HG03159 (cell line): Measurements from ENCODE around the gene TFEB.

Source experiments
- ATAC-seq: cut with Tn5 transposase; IDR thresholded peaks from one replicate; pipeline ENCODE4 v1.9.1; 2021; ENCODE audit warnings: mild to moderate bottlenecking, moderate library complexity; ENCODE audit not compliant: unreplicated experiment

Gene TFEB

GRCh38 chr6:41724228-41724580 lies 11.2 kb downstream of the TFEB start:
- ATAC-seq, result no peak

GRCh38 chr6:41723530-41724227 lies 11.7 kb downstream of the TFEB start:
- peak; percentile 74 for ATAC-seq

- ATAC-seq, result no peak
These were observed 12.4 kb downstream of the TFEB start for GRCh38 chr6:41722969-41723529.

- ATAC-seq, result no peak
These were observed 14.0 kb downstream of the TFEB start for GRCh38 chr6:41721414-41721813.

GRCh38 chr6:41720783-41721182 lies 14.6 kb downstream of the TFEB start:
- no peak for ATAC-seq

- ATAC-seq, result no peak
These were observed 15.2 kb downstream of the TFEB start for GRCh38 chr6:41720262-41720620.

GRCh38 chr6:41719436-41720261 lies 15.8 kb downstream of the TFEB start:
- ATAC-seq, result no peak

GRCh38 chr6:41718828-41719227 lies 16.6 kb downstream of the TFEB start:
- ATAC-seq, result no peak

- ATAC-seq, result no peak
These were observed 18.0 kb downstream of the TFEB start for GRCh38 chr6:41717392-41717736.

- ATAC-seq, result no peak
These were observed 18.7 kb downstream of the TFEB start for GRCh38 chr6:41716516-41717391.

- no peak for ATAC-seq
These were observed 19.5 kb downstream of the TFEB start for GRCh38 chr6:41715795-41716515.

- no peak for ATAC-seq
These were observed 20.7 kb downstream of the TFEB start for GRCh38 chr6:41714556-41715273.

GRCh38 chr6:41713650-41714291 lies 21.6 kb downstream of the TFEB start:
- ATAC-seq, result peak; percentile 55

- no peak for ATAC-seq
These were observed 22.2 kb downstream of the TFEB start for GRCh38 chr6:41713159-41713649.

GRCh38 chr6:41712651-41713103 lies 22.7 kb downstream of the TFEB start:
- ATAC-seq, result no peak

GRCh38 chr6:41711323-41712038 lies 23.9 kb downstream of the TFEB start:
- ATAC-seq, result no peak

GRCh38 chr6:41709375-41709774 lies 26.0 kb downstream of the TFEB start:
- ATAC-seq, result no peak

- ATAC-seq, result no peak
These were observed 26.6 kb downstream of the TFEB start for GRCh38 chr6:41708856-41709255.
